Thyroid gland (tissue), 4 donors: ENCODE measurements around the gene SPNS2. TPM values are rescaled to one million over a fixed set of nuclear protein-coding genes. Genes with fewer than 3 reads are reported as not detected.

Experiments used
- DNase-seq, 2 donors: peaks; one replicate each; pipeline ENCODE4 v3.0.0-alpha.2; 2019
- H3K27ac ChIP-seq, 3 donors: fragments of 200-600 bp; sonication (generic); 1 replicate in 2 of 3; 2 replicates in 1 of 3; pipeline ENCODE4 v1.5.1; 2016 to 2019; ENCODE audit warnings: mild to moderate bottlenecking in 1 of 3, moderate library complexity in 1 of 3
- H3K27me3 ChIP-seq: fragments of 200-600 bp; sonication (generic); one replicate; pipeline ENCODE4 v1.5.1; 2019
- H3K36me3 ChIP-seq, 2 donors: fragments of 200-600 bp; sonication (generic); one replicate each; pipeline ENCODE4 v1.5.1; 2016 to 2019
- H3K4me1 ChIP-seq, 2 donors: fragments of 200-600 bp; sonication (generic); one replicate each; pipeline ENCODE4 v1.5.1; 2017 to 2019
- H3K4me3 ChIP-seq, 3 donors: fragments of 200-600 bp; sonication (generic); replicated peaks in 1 of 3; 1 replicate in 2 of 3; 2 replicates in 1 of 3; pipeline ENCODE4 v1.5.1; 2016; ENCODE audit warnings: mild to moderate bottlenecking in 1 of 3
- H3K9me3 ChIP-seq: fragments of 200-600 bp; sonication (generic); one replicate; pipeline ENCODE4 v1.5.1; 2017
- POLR2A ChIP-seq, 2 donors: fragments of 450-650 bp; IDR thresholded peaks; one replicate each; pipeline ENCODE4 v1.6.1; 2017; ENCODE audit warnings: antibody characterized with exemption in 2 of 2, mild to moderate bottlenecking in 2 of 2, moderate library complexity in 1 of 2
- WGBS, 2 donors: methylation state at CpG; one replicate each; pipeline ENCODE4 v1.1.5; 2017; 5-methylcytosine and 5-hydroxymethylcytosine counted together
- intact Hi-C: fragments of 100-400 bp; cut with DNase I; formaldehyde crosslinking; loops from one replicate; pipeline ENCODE4 v1.15.1; 2023
- total RNA-seq, 4 donors: library from RNA; depleted of rRNA; stranded (reverse); fragments of >200 nt; gene quantifications; one replicate each; pipeline ENCODE4 v1.2.3, GENCODE V29; 2016
- TF ChIP-seq, protein P1 (sequence below), 6 experiments: fragments of 200-600 bp in 3 of 6; fragments of 450-650 bp in 3 of 6; sonication (generic) in 3 of 6; IDR thresholded peaks; one replicate each; pipeline ENCODE4 v1.5.1; 2016 to 2019; ENCODE audit warnings: antibody characterized with exemption in 6 of 6, mild to moderate bottlenecking in 2 of 6, inconsistent platforms in 1 of 6, moderate library complexity in 1 of 6

The SPNS2 gene
- total RNA-seq, 4 donors from 2014 or later = 5.6 to 16.3 (median 8.1) TPM

DNA sequence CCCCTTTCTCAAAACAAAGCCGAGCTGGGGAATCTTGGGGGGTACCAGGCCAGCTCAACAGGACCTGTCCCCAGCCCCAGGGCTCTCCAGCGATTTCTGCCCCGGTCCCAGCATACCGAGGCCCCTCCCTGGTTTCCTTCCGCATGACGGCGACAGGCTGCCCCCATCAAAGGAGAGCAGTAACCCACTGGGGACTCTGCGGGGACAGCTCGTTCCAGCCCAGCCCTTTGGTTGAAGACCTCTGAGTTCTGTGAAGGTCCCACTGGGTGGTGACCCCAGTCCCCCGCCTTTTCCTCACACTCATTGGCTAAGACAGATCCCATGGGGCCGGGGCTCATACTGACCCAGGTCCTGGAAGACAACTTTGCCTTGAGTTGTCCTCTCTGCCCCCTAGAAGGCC, 89.7 kb downstream of the SPNS2 start:
- WGBS, 2 donors = 74 to 81% methylated on average over 11 of the region's 11 CpGs
- Histone ChIP-seq H3K4me1 (peaks cover 7 to 13% of the 10 kb centered on the region in 2 donors), H3K9me3 (no peaks in the 10 kb centered on the region), H3K27ac (no peak overlapping the region), H3K27me3 (peaks cover 11% of the 10 kb centered on the region), H3K36me3 (no peaks in the 10 kb centered on the region), H3K4me3 (no peak overlapping the region)
- DNase-seq = no peak
- TF ChIP-seq, protein P1, sequence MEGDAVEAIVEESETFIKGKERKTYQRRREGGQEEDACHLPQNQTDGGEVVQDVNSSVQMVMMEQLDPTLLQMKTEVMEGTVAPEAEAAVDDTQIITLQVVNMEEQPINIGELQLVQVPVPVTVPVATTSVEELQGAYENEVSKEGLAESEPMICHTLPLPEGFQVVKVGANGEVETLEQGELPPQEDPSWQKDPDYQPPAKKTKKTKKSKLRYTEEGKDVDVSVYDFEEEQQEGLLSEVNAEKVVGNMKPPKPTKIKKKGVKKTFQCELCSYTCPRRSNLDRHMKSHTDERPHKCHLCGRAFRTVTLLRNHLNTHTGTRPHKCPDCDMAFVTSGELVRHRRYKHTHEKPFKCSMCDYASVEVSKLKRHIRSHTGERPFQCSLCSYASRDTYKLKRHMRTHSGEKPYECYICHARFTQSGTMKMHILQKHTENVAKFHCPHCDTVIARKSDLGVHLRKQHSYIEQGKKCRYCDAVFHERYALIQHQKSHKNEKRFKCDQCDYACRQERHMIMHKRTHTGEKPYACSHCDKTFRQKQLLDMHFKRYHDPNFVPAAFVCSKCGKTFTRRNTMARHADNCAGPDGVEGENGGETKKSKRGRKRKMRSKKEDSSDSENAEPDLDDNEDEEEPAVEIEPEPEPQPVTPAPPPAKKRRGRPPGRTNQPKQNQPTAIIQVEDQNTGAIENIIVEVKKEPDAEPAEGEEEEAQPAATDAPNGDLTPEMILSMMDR (IDR thresholded peaks at IDR 0.05) = no peak
- no peak for TF ChIP-seq POLR2A (IDR thresholded peaks at IDR 0.05)
- intact Hi-C loops = no loop called here

Other genes with a start within 250 kb of the SPNS2 start
- 10 to 100 TPM; 36.8 to 51.3 (median 46.3) TPM for gene ANKFY1, start 234.9 kb upstream of the SPNS2 start, total RNA-seq
- 10 to 100 TPM; 39.1 to 58.0 (median 49.4) TPM for gene UBE2G1, start 132.2 kb upstream of the SPNS2 start, total RNA-seq
- gene SPNS3, start 64.9 kb upstream of the SPNS2 start, total RNA-seq = under 1 TPM in 1 of 4 donors, not detected in 3; 0.54 TPM
- gene MYBBP1A, start 56.5 kb downstream of the SPNS2 start, total RNA-seq = 10 to 100 TPM; 23.5 to 50.2 (median 37.6) TPM
- 1 to 10 TPM in 1 of 4 donors, under 1 TPM in 1, not detected in 2; 0.56 to 1.3 TPM for gene GGT6, start 61.7 kb downstream of the SPNS2 start, total RNA-seq
- under 1 TPM; 0.44 to 0.81 (median 0.67) TPM for gene SMTNL2, start 85.6 kb downstream of the SPNS2 start, total RNA-seq
- not detected for gene ALOX15, start 142.8 kb downstream of the SPNS2 start, total RNA-seq
- 10 to 100 TPM; 13.2 to 33.9 (median 28.1) TPM for gene PELP1, start 205.3 kb downstream of the SPNS2 start, total RNA-seq
- gene ARRB2, start 211.8 kb downstream of the SPNS2 start, total RNA-seq = 10 to 100 TPM in 3 of 4 donors, 1 to 10 TPM in 1; 8.4 to 20.6 (median 14.4) TPM
- 10 to 100 TPM; 37.3 to 54.7 (median 41.3) TPM for gene MED11, start 232.5 kb downstream of the SPNS2 start, total RNA-seq
- gene ZMYND15, start 241.0 kb downstream of the SPNS2 start, total RNA-seq = under 1 TPM; 0.29 to 0.44 (median 0.37) TPM
- 10 to 100 TPM in 3 of 4 donors, 1 to 10 TPM in 1; 6.6 to 13.7 (median 12.8) TPM for gene CXCL16, start 241.0 kb downstream of the SPNS2 start, total RNA-seq